AG04449 (cell line): ENCODE measurements around the gene KCNIP1.

Experiments
- CTCF ChIA-PET: fragments of 350-600 bp; formaldehyde crosslinking; extraction: SDS; loops from one replicate; lab custom pipeline; 2021; ENCODE audit warnings: antibody characterized with exemption; lab: Yijun Ruan, JAX
- POLR2A ChIA-PET: fragments of 400-600, 350-600 bp; formaldehyde crosslinking; extraction: SDS; loops from one replicate; lab custom pipeline; 2020; ENCODE audit warnings: antibody characterized with exemption, inconsistent platforms; lab: Yijun Ruan, JAX
- DNase-seq: peaks from one replicate; pipeline ENCODE4 v3.0.0-alpha.2; 2010; ENCODE audit warnings: low read depth, low spot score
- H3K4me3 ChIP-seq: 2 replicates; pipeline ENCODE4 v1.5.1; 2011; ENCODE audit warnings: low read depth, mild to moderate bottlenecking, control low read depth, low read length
- TF ChIP-seq, protein P1 (sequence below): IDR thresholded peaks from one replicate; pipeline ENCODE4 v1.5.1; 2011; ENCODE audit warnings: mild to moderate bottlenecking, moderate library complexity, low read length, control low read depth, inconsistent platforms; ENCODE audit not compliant: insufficient read depth; ENCODE audit errors: missing control alignments

KCNIP1 gene

DNA sequence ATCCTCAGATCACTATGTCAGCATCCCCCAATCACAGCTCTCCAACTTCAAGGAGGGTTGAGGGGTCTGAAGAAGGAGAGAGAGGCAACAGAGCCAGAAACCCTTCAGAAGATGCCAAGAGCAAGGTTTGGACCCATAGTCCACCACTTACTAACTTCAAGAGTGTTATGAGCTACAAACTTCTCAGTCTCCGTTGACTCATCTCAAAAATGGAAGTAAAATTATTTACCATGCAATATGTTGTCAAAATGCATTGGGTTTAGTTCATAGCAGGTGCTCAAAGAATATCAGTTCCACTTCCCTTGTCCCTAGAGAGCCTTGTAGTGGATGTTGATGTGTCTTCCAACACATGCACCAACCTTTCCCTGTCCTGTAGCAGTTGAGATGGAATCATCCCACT is 116.0 kb downstream of the KCNIP1 start:
- ChIA-PET POLR2A (no interaction called here), CTCF (interaction anchor here (1.5 to 14.7 kb wide), 5 partner anchors 12 to 187 kb away, joined by 4 to 292 read pairs (median 9); no protein-coding TSS in a partner anchor)
- H3K4me3 ChIP-seq, result no peak overlapping the region
- DNase-seq, result no peak
- TF ChIP-seq, protein P1, sequence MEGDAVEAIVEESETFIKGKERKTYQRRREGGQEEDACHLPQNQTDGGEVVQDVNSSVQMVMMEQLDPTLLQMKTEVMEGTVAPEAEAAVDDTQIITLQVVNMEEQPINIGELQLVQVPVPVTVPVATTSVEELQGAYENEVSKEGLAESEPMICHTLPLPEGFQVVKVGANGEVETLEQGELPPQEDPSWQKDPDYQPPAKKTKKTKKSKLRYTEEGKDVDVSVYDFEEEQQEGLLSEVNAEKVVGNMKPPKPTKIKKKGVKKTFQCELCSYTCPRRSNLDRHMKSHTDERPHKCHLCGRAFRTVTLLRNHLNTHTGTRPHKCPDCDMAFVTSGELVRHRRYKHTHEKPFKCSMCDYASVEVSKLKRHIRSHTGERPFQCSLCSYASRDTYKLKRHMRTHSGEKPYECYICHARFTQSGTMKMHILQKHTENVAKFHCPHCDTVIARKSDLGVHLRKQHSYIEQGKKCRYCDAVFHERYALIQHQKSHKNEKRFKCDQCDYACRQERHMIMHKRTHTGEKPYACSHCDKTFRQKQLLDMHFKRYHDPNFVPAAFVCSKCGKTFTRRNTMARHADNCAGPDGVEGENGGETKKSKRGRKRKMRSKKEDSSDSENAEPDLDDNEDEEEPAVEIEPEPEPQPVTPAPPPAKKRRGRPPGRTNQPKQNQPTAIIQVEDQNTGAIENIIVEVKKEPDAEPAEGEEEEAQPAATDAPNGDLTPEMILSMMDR, result no peak

DNA sequence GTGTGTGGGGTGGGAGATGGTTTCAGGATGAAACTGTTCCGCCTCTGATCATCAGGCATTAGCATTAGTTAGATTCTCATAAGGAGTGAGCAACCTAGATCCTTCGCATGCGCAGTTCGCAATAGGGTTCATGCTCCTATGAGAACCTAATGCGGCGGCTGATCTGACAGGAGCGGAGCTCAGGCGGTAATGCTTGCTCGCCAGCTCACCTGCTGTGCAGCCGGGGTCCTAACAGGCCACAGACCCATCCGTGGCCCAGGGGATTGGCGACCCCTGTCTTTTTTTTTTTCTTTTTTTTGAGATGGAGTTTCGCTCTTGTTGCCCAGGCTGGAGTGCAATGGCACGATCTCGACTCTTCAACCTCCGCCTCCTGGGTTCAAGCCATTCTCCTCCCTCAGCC is 119.1 kb downstream of the KCNIP1 start:
- TF ChIP-seq, protein P1, result no peak
- CTCF ChIA-PET, result interaction anchor here (1.1 to 14.7 kb wide), 6 partner anchors 11 to 354 kb away, joined by 4 to 292 read pairs (median 12); no protein-coding TSS in a partner anchor
- DNase-seq, result no peak
- H3K4me3 ChIP-seq, result no peak overlapping the region
- POLR2A ChIA-PET, result no interaction called here

DNA sequence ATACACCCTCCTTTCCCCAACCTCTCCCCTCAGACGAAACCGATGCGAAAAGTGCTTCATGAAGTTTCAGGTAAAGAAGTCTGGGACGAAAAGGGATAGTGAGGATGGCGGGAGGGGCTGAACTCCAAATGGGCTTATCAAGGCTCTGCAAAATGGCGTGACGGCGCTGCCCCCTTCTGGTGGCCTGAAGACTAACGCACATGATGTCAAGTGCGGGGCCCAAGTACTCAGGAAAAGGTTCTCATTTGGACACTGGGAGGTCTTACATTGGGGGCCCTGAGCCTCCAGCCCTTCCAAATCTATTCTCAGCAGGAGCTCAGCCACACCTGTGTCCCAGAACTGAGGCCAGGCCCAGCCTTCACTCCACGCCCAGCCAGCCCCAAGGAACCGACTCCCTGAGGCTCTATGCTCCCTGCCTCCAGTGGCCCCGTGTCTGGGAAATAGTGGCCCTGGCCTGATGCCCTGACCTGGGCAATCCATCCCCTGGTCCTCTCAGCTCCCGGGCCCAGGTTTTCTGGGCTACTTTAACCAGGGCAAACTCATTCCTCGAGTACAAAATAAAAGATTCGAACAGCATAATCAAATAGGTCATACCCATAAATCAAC is 119.9 kb downstream of the KCNIP1 start:
- no peak overlapping the region for H3K4me3 ChIP-seq
- DNase-seq, result peak; percentile 5
- TF ChIP-seq, protein P1, result peak; percentile 80
- ChIA-PET POLR2A (no interaction called here), CTCF (interaction anchor here (0.6 to 14.7 kb wide), 29 partner anchors 8 to 399 kb away, joined by 3 to 292 read pairs (median 4); no protein-coding TSS in a partner anchor)

DNA sequence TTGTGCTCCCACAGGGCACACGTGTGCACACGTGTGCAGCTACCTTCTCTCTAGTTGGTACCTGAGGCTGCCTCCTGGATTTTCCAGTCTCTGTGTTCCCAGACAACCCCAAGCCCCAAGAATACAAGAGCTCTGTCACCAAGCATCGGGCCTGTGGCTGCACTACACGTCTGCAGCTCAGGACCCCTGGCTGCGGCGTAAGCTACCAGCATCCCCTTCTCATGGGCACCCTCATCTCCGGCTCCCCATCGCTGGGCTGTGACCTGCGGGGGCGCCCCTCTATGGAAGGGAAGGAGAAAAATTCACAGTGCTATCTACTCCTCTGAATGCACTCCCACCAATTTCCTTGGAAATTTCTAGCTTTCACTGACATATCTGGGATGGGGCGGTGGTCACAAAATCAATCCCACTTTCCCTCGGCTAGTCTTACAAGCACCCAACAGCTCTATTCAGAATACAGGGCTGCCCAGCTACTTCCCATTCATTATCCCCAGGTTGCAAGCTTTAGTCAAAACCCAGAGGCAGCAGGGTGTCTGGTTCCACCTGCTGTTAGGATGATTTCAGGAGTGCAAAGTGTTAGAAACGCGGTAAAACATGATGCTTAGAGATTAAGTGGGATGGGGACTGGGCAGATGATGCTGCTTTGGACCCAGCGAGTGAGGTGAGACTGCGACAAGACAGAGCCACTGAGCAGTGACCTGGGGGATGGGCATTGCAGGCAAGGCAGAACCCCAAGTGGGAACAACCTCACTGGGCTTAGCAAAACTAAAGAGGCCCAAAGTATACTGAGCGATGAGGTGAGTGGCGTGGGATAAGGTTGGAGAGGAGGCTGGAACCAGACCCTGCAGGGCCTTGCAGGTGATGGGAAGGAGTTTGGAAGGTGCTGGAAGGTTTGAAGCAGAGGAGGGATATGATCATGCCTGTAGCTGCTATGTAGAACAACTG is 121.7 kb downstream of the KCNIP1 start:
- ChIA-PET CTCF (interaction anchor here (0.9 to 14.7 kb wide), 15 partner anchors 9 to 401 kb away, joined by 3 to 292 read pairs (median 7); no protein-coding TSS in a partner anchor), POLR2A (no interaction called here)

DNA sequence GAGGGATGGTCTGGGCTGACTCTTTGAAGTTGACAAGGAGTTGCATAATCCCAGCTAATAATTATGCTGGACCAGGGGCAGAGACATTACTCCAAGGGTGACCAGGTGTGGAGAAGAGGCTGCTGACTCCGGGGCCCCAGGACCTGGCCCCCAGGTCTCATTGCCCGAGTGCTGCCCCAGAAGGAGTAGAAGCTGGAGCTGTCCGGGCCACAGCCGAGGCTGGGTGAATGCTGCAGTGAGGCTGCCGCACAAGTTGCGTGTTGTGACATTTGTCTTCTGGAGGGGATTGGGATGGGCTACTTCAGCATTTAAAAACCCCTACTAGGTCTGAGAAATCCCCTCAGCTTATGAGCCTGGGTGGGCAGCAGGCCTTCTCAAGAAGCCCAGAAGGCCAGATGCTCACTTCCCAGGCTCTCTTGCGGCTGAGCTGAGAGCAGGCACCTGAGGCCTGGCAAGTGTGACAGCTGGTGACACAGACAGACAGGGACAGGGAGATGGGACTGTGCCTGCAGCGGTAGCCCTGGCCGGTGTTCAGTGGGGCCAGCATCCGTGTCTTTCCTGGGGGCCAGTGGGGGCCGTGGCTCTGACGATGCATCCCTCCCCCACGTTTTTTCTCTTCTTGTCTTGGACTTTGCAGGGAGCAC is 122.8 kb downstream of the KCNIP1 start:
- ChIA-PET POLR2A (no interaction called here), CTCF (interaction anchor here (0.9 to 14.7 kb wide), 9 partner anchors 8 to 400 kb away, joined by 3 to 292 read pairs (median 8); no protein-coding TSS in a partner anchor)
- H3K4me3 ChIP-seq, result no peak overlapping the region
- TF ChIP-seq, protein P1, result no peak
- no peak for DNase-seq

More for the DNA sequence above, 121.7 kb downstream of the KCNIP1 start:
- TF ChIP-seq, protein P1, result no peak
- no peak overlapping the region for H3K4me3 ChIP-seq
- no peak for DNase-seq
